Fibroblast of lung (primary cell): ENCODE measurements around the gene KIF6. TPM values are rescaled to one million over a fixed set of nuclear protein-coding genes. Genes with fewer than 3 reads are reported as not detected.

ENCODE experiments used
- DNase-seq, 2 donors: peaks; one replicate each; pipeline versions ENCODE4 v3.0.0 to v3.0.0-alpha.2; 2010; ENCODE audit warnings: low read depth in 2 of 2
- H2AFZ ChIP-seq: 2 replicates; pipeline ENCODE4 v1.5.1; 2012; ENCODE audit warnings: low read length, control low read depth, inconsistent platforms
- H3K27ac ChIP-seq: 2 replicates; pipeline ENCODE4 v1.5.1; 2011; ENCODE audit warnings: low read length, control low read depth; ENCODE audit not compliant: insufficient read depth
- H3K27me3 ChIP-seq: 2 replicates; pipeline ENCODE4 v1.5.1; 2011; ENCODE audit warnings: mild to moderate bottlenecking, low read length; ENCODE audit not compliant: control insufficient read depth, insufficient read depth
- H3K36me3 ChIP-seq: 2 replicates; pipeline ENCODE4 v1.5.1; 2011; ENCODE audit warnings: low read length; ENCODE audit not compliant: control insufficient read depth, insufficient read depth
- H3K4me1 ChIP-seq: 2 replicates; pipeline ENCODE4 v1.5.1; 2011; ENCODE audit warnings: low read length; ENCODE audit not compliant: control insufficient read depth, insufficient read depth; ENCODE audit errors: extremely low read depth
- H3K4me2 ChIP-seq: 2 replicates; pipeline ENCODE4 v1.5.1; 2011; ENCODE audit warnings: low read length, control low read depth; ENCODE audit not compliant: insufficient read depth; ENCODE audit errors: extremely low read depth
- H3K4me3 ChIP-seq, 4 experiments: fragments of 200-600 bp in 1 of 4; sonication (generic) in 1 of 4; replicated peaks in 1 of 4; 2 replicates each; pipeline ENCODE4 v1.5.1; 2011 to 2016; ENCODE audit warnings: low read length in 4 of 4, low read depth in 3 of 4, mild to moderate bottlenecking in 3 of 4, control low read depth in 2 of 4, inconsistent platforms in 1 of 4, mixed read lengths in 1 of 4; ENCODE audit not compliant: insufficient read depth in 1 of 4; ENCODE audit errors: control extremely low read depth in 1 of 4
- H3K79me2 ChIP-seq: 2 replicates; pipeline ENCODE4 v1.5.1; 2012; ENCODE audit warnings: mild to moderate bottlenecking, low read length, inconsistent platforms; ENCODE audit not compliant: control insufficient read depth, insufficient read depth
- H3K9ac ChIP-seq: 2 replicates; pipeline ENCODE4 v1.5.1; 2011; ENCODE audit warnings: mild to moderate bottlenecking, low read length, control low read depth; ENCODE audit not compliant: insufficient read depth
- H3K9me3 ChIP-seq: 2 replicates; pipeline ENCODE4 v1.5.1; 2012; ENCODE audit warnings: low read depth, low read length; ENCODE audit not compliant: control insufficient read depth, insufficient read depth
- H4K20me1 ChIP-seq: 2 replicates; pipeline ENCODE4 v1.5.1; 2011; ENCODE audit warnings: low read length; ENCODE audit not compliant: control insufficient read depth, insufficient read depth; ENCODE audit errors: extremely low read depth
- EZH2 ChIP-seq: IDR thresholded peaks from 2 replicates; pipeline ENCODE4 v1.5.1; 2012; ENCODE audit warnings: low read length, control low read depth, mild to moderate bottlenecking; ENCODE audit errors: missing control alignments
- polyA plus RNA-seq, 2 donors: library from polyadenylated mRNA; depleted of rRNA in 1 of 2; stranded (reverse) in 1 of 2; unstranded in 1 of 2; fragments of >200 nt; gene quantifications; 2 replicates each; pipeline ENCODE4 v1.2.1, GENCODE V29; 2011 to 2012; ENCODE audit warnings: missing spikeins in 1 of 2
- total RNA-seq: library from RNA; depleted of rRNA; stranded (reverse); fragments of >200 nt; gene quantifications from 2 replicates; pipeline ENCODE4 v1.2.1, GENCODE V29; 2014
- TF ChIP-seq, protein P1 (sequence below), 2 donors: IDR thresholded peaks in 1 of 2; conservative IDR thresholded peaks in 1 of 2; 1 replicate in 1 of 2; 2 replicates in 1 of 2; pipeline ENCODE4 v1.5.1; 2011 to 2012; ENCODE audit warnings: low read length in 2 of 2, control low read depth in 1 of 2, inconsistent platforms in 1 of 2, low read depth in 1 of 2, mild to moderate bottlenecking in 1 of 2

The KIF6 gene
- total and polyA plus RNA-seq, 2 donors (not counting 1 experiment from before 2014, with no cell fraction given), result 0.24 to 0.83 TPM

DNA sequence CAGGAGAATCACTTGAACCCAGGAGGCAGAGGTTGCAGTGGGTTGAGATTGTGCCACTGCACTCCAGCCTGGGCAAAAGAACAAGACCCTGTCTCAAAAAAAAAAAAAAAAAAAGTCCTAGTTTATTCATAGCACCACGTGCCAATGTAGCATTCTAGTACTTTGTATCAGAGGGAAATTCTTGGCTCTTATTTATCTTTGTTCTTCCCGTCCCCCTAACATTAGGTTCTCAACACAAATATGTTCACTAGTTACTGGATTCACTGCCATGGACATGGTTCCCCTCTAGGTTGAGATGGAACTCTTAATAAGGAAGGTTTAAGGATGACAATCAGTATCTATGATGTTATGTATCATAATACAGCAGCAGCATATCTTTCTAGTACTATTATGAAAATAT is 178.5 kb downstream of the KIF6 start:
- H4K20me1 ChIP-seq, result no peaks in the 10 kb centered on the region
- no peak overlapping the region for H3K27ac ChIP-seq
- no peak for DNase-seq
- no peaks in the 10 kb centered on the region for H3K9me3 ChIP-seq
- H3K4me1 ChIP-seq, result no peaks in the 10 kb centered on the region
- no peaks in the 10 kb centered on the region for H3K79me2 ChIP-seq
- H3K27me3 ChIP-seq, result no peaks in the 10 kb centered on the region
- H3K9ac ChIP-seq, result no peak overlapping the region
- TF ChIP-seq EZH2, result no peak
- TF ChIP-seq, protein P1, sequence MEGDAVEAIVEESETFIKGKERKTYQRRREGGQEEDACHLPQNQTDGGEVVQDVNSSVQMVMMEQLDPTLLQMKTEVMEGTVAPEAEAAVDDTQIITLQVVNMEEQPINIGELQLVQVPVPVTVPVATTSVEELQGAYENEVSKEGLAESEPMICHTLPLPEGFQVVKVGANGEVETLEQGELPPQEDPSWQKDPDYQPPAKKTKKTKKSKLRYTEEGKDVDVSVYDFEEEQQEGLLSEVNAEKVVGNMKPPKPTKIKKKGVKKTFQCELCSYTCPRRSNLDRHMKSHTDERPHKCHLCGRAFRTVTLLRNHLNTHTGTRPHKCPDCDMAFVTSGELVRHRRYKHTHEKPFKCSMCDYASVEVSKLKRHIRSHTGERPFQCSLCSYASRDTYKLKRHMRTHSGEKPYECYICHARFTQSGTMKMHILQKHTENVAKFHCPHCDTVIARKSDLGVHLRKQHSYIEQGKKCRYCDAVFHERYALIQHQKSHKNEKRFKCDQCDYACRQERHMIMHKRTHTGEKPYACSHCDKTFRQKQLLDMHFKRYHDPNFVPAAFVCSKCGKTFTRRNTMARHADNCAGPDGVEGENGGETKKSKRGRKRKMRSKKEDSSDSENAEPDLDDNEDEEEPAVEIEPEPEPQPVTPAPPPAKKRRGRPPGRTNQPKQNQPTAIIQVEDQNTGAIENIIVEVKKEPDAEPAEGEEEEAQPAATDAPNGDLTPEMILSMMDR (conservative IDR thresholded peaks at IDR 0.05 in 1 of 2, IDR thresholded peaks at IDR 0.05 in 1 of 2; ENCODE audit: low read depth in 1 of 2, low read length in 2 of 2), result no peak
- no peak overlapping the region for H3K4me3 ChIP-seq
- no peaks in the 10 kb centered on the region for H3K36me3 ChIP-seq
- H2AFZ ChIP-seq, result no peak overlapping the region
- H3K4me2 ChIP-seq, result no peak overlapping the region

GRCh38 chr6:39543950-39544349 is 181.3 kb downstream of the KIF6 start:
- Histone ChIP-seq H3K27ac (no peak overlapping the region), H3K36me3 (no peaks in the 10 kb centered on the region), H3K9me3 (no peaks in the 10 kb centered on the region), H3K27me3 (no peaks in the 10 kb centered on the region), H3K4me3 (no peak overlapping the region), H3K4me1 (no peaks in the 10 kb centered on the region), H3K9ac (no peak overlapping the region), H4K20me1 (no peaks in the 10 kb centered on the region), H3K4me2 (no peak overlapping the region), H3K79me2 (no peaks in the 10 kb centered on the region), H2AFZ (no peak overlapping the region)
- TF ChIP-seq EZH2, result no peak
- TF ChIP-seq, protein P1 (conservative IDR thresholded peaks at IDR 0.05 in 1 of 2, IDR thresholded peaks at IDR 0.05 in 1 of 2; ENCODE audit: low read depth in 1 of 2, low read length in 2 of 2), result no peak
- peak in 1 of 2 donors; percentile 52 for DNase-seq

DNA sequence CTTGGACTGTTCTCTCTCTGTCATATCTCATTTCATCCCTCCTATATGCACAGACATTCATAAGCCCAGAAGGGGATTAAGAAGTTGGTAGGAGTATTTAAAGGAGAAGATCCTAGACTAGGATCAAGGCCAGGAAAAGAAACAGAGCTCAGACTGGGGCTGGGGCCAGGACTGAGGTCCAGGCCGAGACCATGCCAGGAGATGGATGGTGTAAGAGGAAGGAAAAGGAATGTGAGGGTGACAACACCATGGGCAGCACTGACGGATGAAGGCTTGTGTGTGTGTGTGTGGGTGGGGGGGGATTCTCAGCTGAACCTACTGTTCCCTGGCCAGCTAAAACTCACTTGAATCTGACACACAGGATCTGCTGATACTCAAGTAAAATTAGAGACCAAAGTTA is 182.1 kb downstream of the KIF6 start:
- H3K4me2 ChIP-seq, result no peak overlapping the region
- DNase-seq, result peak; percentile 36 to 60
- H3K9me3 ChIP-seq, result no peaks in the 10 kb centered on the region

More for the DNA sequence above, 182.1 kb downstream of the KIF6 start:
- Histone ChIP-seq H3K4me3 (no peak overlapping the region), H3K27ac (no peak overlapping the region), H3K27me3 (no peaks in the 10 kb centered on the region), H3K36me3 (no peaks in the 10 kb centered on the region), H2AFZ (no peak overlapping the region), H3K79me2 (no peaks in the 10 kb centered on the region), H4K20me1 (no peaks in the 10 kb centered on the region), H3K9ac (no peak overlapping the region), H3K4me1 (no peaks in the 10 kb centered on the region)
- TF ChIP-seq, protein P1 (conservative IDR thresholded peaks at IDR 0.05 in 1 of 2, IDR thresholded peaks at IDR 0.05 in 1 of 2; ENCODE audit: low read depth in 1 of 2, low read length in 2 of 2), result no peak
- no peak for TF ChIP-seq EZH2
